Upper lobe of left lung (tissue), 6 donors: Measurements from ENCODE around the gene LDLRAD2. TPM values are rescaled to one million over a fixed set of nuclear protein-coding genes. Genes with fewer than 3 reads are reported as not detected.

Experiments used
- ATAC-seq, 2 donors: fragments of 200-7000 bp; cut with Tn5 transposase; one replicate each; pipeline ENCODE4 v1.9.1; 2022; ENCODE audit warnings: mild to moderate bottlenecking in 2 of 2, moderate library complexity in 2 of 2; ENCODE audit not compliant: low FRiP score in 2 of 2
- DNase-seq, 2 donors: peaks; one replicate each; pipeline ENCODE4 v3.0.0-alpha.2; 2019 to 2020
- H3K27ac ChIP-seq, 4 donors: fragments of 200-600 bp; sonication (generic); one replicate each; pipeline ENCODE4 v1.5.1; 2016 to 2019
- H3K27me3 ChIP-seq, 4 donors: fragments of 200-600 bp; sonication (generic); one replicate each; pipeline ENCODE4 v1.5.1; 2017 to 2019
- H3K36me3 ChIP-seq, 4 donors: fragments of 200-600 bp; sonication (generic); one replicate each; pipeline ENCODE4 v1.5.1; 2016 to 2019
- H3K4me1 ChIP-seq, 4 donors: fragments of 200-600 bp; sonication (generic); one replicate each; pipeline ENCODE4 v1.5.1; 2018 to 2019
- H3K4me3 ChIP-seq, 4 donors: fragments of 200-600 bp; sonication (generic); one replicate each; pipeline ENCODE4 v1.5.1; 2017 to 2019; ENCODE audit warnings: mild to moderate bottlenecking in 2 of 4, moderate library complexity in 1 of 4
- H3K9me3 ChIP-seq, 4 donors: fragments of 200-600 bp; sonication (generic); one replicate each; pipeline ENCODE4 v1.5.1; 2018 to 2019
- EP300 ChIP-seq, 4 donors: sonication (generic); formaldehyde crosslinking; IDR thresholded peaks; one replicate each; pipeline ENCODE4 v1.5.1; 2017; ENCODE audit warnings: antibody characterized with exemption in 4 of 4, control low read depth in 2 of 4
- POLR2A ChIP-seq, 4 donors: fragments of 450-650 bp; IDR thresholded peaks; one replicate each; pipeline ENCODE4 v1.5.1; 2016 to 2017; ENCODE audit warnings: antibody characterized with exemption in 4 of 4, mild to moderate bottlenecking in 2 of 4
- POLR2AphosphoS5 ChIP-seq, 2 donors: sonication (generic); formaldehyde crosslinking; IDR thresholded peaks; one replicate each; pipeline ENCODE4 v1.5.1; 2017; ENCODE audit warnings: antibody characterized with exemption in 2 of 2
- WGBS, 2 donors: methylation state at CpG; one replicate each; pipeline ENCODE4 v1.1.5; 2017 to 2018; 5-methylcytosine and 5-hydroxymethylcytosine counted together
- total RNA-seq, 6 donors: library from RNA; depleted of rRNA in 4 of 6; stranded (reverse); fragments of >200 nt in 4 of 6; gene quantifications; one replicate each; pipeline versions ENCODE4 v1.1.0 to v1.2.1, GENCODE V29; 2016 to 2021
- TF ChIP-seq, protein P1 (sequence below), 6 experiments: fragments of 450-650 bp in 4 of 6; fragments of 200-600 bp in 2 of 6; sonication (generic) in 2 of 6; IDR thresholded peaks; one replicate each; pipeline ENCODE4 v1.5.1; 2016 to 2019; ENCODE audit warnings: antibody characterized with exemption in 6 of 6
- donor health status: DM: no; HTN: no; CAD: no; lungs with moderate emphysema.
- donor health status: DM: no; HTN: yes; CAD: no; lungs with severe emphysema.

The LDLRAD2 gene
- total RNA-seq, 6 donors from 2014 or later: 0.24 to 0.59 (median 0.34) TPM; not detected in 3

DNA sequence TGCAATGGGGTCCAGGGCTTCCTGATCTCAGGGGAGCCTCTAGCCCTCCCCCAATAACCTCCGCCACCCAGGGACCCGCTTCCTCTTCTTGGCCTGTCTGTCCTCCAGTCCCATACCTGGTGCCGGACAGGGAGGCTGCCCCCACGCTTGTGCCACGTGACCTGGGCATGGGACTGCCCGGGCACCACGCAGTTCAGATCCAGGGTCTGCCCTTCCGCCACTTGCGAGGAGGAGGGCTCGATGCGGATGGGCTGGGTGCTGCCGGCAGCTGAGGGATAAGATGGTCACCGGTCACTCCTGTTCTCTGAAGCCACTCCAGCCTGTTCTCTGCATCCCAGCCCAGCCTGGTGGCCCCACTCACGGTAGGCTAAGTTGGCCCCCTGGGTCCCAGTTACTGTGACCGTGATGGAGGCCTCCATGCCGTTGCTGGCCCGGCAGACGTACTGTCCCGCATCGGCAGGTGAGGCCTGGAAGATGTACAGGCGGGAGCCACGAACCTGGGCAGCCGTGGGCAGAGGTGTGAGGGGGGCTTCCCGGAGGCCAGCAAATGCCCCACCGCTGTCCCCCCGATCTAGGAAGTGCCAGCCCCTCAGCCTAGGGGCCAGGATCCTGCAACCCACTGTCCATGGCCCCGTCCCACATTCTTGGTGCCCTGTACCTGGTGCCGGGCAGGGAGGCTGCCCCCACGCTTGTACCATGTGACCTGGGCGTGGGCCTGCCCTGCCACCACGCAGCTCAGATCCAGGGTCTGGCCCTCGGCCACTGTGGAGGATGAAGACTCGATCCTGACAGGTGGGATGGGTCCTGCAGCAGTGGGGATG, 39.6 kb downstream of the LDLRAD2 start:
- Histone ChIP-seq H3K9me3 (no peaks in the 10 kb centered on the region), H3K27me3 (no peaks in the 10 kb centered on the region), H3K27ac (no peak overlapping the region), H3K4me1 (no peaks in the 10 kb centered on the region), H3K4me3 (no peak overlapping the region), H3K36me3 (peaks cover 22 to 93% (median 82%) of the 10 kb centered on the region in 4 donors)
- no peak for DNase-seq
- WGBS, 2 donors: 96% methylated on average over 17 to 33 of the region's 33 CpGs
- TF ChIP-seq POLR2A (IDR thresholded peaks at IDR 0.05) (no peak), EP300 (IDR thresholded peaks at IDR 0.05) (no peak), POLR2AphosphoS5 (IDR thresholded peaks at IDR 0.05) (no peak)
- TF ChIP-seq, protein P1, sequence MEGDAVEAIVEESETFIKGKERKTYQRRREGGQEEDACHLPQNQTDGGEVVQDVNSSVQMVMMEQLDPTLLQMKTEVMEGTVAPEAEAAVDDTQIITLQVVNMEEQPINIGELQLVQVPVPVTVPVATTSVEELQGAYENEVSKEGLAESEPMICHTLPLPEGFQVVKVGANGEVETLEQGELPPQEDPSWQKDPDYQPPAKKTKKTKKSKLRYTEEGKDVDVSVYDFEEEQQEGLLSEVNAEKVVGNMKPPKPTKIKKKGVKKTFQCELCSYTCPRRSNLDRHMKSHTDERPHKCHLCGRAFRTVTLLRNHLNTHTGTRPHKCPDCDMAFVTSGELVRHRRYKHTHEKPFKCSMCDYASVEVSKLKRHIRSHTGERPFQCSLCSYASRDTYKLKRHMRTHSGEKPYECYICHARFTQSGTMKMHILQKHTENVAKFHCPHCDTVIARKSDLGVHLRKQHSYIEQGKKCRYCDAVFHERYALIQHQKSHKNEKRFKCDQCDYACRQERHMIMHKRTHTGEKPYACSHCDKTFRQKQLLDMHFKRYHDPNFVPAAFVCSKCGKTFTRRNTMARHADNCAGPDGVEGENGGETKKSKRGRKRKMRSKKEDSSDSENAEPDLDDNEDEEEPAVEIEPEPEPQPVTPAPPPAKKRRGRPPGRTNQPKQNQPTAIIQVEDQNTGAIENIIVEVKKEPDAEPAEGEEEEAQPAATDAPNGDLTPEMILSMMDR (IDR thresholded peaks at IDR 0.05): no peak
- no peak for ATAC-seq

DNA sequence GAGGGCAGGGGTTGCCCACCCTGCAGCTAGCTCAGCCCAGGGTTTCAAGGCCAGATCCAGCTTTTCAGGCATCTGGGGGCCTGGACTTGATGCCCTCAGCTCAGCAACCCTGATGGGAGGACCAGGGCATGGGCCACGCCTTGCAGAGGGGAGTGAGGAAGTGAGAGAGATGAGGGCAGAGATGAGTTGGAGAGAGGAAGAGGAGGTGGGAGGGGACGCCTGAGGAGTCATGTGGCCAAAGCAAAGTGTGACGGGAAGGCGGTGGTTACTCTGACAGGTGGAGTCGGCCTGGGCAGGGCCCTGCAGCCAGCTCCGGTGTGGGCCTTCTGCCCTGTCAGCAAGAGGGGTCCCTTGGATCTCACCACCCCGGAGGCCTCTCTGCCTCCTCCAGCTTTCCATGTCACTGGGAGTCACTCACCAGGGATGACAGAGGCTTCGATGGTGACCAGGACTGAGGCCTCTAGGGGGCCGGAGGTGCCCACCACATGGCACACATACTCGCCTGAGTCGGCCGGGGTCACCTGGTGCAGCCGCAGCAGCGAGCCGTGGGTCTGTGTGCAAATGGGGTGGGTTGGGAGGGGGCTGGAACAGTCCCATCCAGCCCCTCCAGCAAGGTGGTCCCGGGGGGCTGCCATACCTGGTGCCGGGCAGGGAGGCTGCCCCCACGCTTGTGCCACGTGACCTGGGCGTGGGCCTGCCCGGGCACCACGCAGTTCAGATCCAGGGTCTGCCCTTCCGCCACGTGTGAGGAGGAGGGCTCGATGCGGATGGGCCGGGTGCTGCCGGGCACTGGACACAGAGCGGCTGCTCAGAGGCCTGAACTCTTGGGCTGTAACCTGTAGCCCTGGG, 40.4 kb downstream of the LDLRAD2 start:
- H3K9me3 ChIP-seq: no peaks in the 10 kb centered on the region
- DNase-seq: peak in 1 of 2 donors; percentile 81
- no peaks in the 10 kb centered on the region for H3K27me3 ChIP-seq
- TF ChIP-seq POLR2AphosphoS5 (IDR thresholded peaks at IDR 0.05) (no peak), POLR2A (IDR thresholded peaks at IDR 0.05) (no peak), EP300 (IDR thresholded peaks at IDR 0.05) (no peak)
- TF ChIP-seq, protein P1 (IDR thresholded peaks at IDR 0.05): no peak
- peaks cover 19 to 93% (median 81%) of the 10 kb centered on the region in 4 donors for H3K36me3 ChIP-seq
- no peaks in the 10 kb centered on the region for H3K4me1 ChIP-seq
- no peak for ATAC-seq
- 86 to 88% methylated on average over 4 to 25 of the region's 29 CpGs for WGBS, 2 donors
- no peak overlapping the region for H3K27ac ChIP-seq
- no peak overlapping the region for H3K4me3 ChIP-seq

DNA sequence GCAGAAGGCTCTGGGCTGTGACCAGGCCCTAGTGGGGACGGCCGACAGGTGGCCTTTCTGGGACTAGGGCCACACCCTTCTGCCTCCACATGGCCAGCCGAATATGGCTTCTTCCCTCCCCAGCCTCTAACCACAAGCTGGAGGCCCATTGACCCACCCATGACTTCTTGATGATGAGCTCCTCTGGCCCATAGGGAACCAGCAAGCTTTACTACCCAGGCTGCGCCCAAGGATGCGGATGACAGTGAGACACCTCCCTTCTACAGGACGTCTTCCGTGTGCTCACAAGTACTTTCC, 41.0 kb downstream of the LDLRAD2 start:
- no peak overlapping the region for H3K27ac ChIP-seq
- no peaks in the 10 kb centered on the region for H3K27me3 ChIP-seq
- H3K36me3 ChIP-seq: peaks cover 18 to 94% (median 75%) of the 10 kb centered on the region in 4 donors
- no peak overlapping the region for H3K4me3 ChIP-seq
- H3K4me1 ChIP-seq: no peaks in the 10 kb centered on the region
- TF ChIP-seq EP300 (IDR thresholded peaks at IDR 0.05) (no peak), POLR2A (IDR thresholded peaks at IDR 0.05) (no peak), POLR2AphosphoS5 (IDR thresholded peaks at IDR 0.05) (no peak)
- TF ChIP-seq, protein P1 (IDR thresholded peaks at IDR 0.05): no peak
- no peak for ATAC-seq
- H3K9me3 ChIP-seq: no peaks in the 10 kb centered on the region
- WGBS, 2 donors: 89 to 91% methylated on average over 7 of the region's 7 CpGs
- no peak for DNase-seq

DNA sequence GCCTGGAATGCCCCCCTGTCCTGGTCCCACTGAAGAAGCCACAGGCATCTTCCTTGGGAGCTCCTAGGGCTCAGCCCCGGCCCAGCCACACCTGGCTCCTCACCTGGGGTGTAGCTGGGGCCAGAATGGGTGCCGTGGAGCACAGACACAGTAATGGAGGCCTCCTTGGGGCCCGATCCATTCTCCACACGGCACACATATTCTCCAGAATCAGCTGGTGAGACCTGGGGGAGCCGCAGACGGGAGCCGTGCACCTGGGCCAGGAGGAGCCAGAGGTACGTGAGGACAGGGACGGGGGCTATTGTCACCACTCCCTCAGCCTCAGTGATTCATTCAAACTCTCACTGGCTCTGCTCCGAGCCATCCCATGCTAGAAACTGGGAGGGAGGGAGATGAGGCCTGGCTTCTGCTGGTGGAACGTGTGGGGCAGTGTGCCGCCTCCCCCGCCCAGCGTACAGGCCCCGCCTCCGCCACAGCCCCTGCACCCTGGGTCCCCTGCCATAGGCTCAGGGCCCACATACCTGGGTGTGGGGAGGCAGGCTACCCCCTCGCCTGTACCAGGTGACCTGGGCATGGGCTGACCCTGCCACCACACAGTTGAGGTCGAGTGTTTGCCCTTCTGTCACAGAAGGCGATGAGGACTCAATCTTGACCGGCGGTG, 42.2 kb downstream of the LDLRAD2 start:
- TF ChIP-seq, protein P1 (IDR thresholded peaks at IDR 0.05): no peak
- TF ChIP-seq POLR2A (IDR thresholded peaks at IDR 0.05): no peak
- no peak for TF ChIP-seq POLR2AphosphoS5 (IDR thresholded peaks at IDR 0.05)
- TF ChIP-seq EP300 (IDR thresholded peaks at IDR 0.05): no peak
- H3K36me3 ChIP-seq: peaks cover 8 to 94% (median 75%) of the 10 kb centered on the region in 4 donors
- no peaks in the 10 kb centered on the region for H3K4me1 ChIP-seq
- ATAC-seq (no peak), DNase-seq (no peak)
- WGBS, 2 donors: 96% methylated on average over 7 to 16 of the region's 21 CpGs
- H3K27me3 ChIP-seq: no peaks in the 10 kb centered on the region
- no peak overlapping the region for H3K27ac ChIP-seq
- H3K4me3 ChIP-seq: no peak overlapping the region
- no peaks in the 10 kb centered on the region for H3K9me3 ChIP-seq
